Measurements from ENCODE around the gene TM4SF4.

The TM4SF4 gene

DNA sequence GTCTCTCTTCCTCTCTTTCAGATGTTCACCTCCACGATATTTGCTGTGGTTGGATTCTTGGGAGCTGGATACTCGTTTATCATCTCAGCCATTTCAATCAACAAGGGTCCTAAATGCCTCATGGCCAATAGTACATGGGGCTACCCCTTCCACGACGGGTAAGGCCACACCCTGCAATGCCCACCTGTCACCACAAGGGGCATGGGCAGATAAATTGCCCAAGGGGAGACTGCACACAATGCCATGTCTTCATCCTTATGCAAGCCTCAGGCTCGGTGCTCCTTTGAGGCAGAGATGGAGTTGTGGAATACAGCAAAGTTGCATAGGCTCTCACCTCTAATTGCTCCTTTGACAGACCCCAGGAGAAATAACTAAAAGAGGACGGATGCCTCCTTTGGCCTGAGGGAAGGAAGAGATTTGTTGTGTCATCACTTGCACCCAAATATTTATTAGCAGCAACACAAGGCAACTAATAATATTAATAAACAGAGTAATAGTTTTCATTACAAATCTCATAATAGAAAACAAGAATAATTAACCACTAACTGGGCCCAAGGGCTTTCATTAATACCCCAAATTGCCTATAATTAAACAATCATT, 13.2 kb downstream of the TM4SF4 start:
- no peak for DNase-seq

DNA sequence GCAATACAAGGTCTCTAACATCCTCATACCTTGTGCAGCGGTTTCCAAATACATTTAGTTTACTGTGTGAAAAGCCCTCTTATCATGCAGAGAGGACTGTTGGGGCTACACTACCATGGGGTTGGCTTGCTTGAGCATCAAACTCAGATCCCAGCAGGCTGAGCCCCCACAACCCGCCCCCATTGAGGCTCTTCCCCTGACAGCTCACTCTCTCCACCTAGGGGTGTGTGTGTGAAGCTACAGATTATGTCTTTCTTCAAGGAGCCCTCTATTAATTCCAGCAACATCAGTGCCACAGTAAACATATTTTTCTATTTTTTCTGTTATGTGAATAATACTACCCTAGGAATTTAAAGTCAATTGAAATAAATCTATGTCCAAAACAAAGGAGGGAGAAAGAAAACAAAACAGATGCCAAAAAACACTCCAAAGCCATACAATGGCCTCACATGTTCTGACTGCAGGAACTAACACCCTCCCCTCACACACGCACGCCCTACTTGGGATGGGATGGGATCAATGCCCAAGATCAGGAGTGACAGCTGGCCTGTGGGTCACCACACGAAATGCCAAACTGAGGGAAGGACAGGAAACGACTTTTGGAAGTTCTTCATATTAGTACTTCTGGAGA, 14.7 kb downstream of the TM4SF4 start:
- DNase-seq: no peak

DNA sequence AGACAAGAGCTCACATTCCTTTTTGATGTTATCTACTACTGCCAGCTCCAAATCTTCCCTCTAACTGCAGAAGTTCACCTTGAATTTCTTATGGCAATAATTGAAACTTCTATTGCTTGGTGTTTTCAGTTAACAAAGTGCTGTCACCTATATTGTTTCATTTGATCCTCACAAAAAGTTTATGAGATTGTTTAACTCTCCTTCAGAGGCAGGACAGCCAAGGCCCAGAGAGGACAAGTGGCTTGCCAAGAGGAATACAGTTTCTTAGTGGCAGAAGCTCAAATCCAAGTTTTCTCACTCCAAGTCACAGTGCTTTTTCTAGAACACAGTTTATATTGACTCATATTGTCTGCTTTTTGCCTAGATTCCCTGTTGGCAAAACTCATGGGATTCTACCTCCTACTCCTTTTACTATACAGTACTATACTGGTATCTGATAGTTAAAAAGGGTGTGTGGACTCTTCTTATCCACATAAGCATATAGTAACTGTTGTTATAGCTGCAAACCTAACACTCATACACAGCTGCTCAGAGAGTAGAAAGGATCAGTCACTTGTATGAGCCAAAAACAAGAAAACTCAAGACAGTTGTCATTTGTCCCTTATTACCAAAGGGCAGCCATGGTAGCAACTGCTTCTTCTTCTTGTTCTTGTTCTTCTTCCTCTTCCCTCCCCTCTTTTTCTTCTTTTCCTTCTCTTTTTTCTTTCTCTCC, 15.9 kb downstream of the TM4SF4 start:
- DNase-seq: no peak

DNA sequence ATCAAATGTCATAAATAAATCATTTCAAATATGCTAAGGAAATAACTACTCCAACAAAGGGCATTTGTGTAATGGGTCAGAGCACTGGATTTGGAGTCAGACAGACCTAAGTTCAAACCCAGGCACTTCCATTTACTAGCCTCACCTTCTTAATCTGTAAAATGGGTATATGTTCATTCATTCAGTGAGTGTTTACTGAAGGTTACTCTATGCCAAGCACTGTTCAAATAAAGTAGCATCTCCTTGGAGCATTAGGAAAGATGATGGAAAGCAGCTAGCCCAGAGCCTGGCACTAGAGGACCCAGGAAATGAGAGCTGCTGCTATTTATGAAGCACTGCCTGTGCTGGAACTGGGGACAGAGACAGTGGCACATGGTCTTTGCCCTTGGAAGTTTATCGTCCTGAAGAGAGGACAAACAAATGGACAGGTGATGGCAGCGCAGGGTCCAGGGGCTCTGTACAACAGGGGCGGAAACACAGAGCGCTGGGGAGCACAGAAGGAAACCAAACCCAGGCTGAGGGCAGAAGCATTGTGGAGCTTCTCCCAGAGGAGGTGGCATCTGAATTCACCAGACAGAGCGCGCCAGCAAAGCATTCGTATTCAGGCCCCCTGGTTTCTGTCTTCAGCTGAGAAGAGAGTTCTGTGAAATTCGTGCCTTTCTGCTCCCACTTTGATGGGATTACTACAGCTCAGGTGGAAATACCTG, 19.0 kb downstream of the TM4SF4 start:
- no peak for DNase-seq

DNA sequence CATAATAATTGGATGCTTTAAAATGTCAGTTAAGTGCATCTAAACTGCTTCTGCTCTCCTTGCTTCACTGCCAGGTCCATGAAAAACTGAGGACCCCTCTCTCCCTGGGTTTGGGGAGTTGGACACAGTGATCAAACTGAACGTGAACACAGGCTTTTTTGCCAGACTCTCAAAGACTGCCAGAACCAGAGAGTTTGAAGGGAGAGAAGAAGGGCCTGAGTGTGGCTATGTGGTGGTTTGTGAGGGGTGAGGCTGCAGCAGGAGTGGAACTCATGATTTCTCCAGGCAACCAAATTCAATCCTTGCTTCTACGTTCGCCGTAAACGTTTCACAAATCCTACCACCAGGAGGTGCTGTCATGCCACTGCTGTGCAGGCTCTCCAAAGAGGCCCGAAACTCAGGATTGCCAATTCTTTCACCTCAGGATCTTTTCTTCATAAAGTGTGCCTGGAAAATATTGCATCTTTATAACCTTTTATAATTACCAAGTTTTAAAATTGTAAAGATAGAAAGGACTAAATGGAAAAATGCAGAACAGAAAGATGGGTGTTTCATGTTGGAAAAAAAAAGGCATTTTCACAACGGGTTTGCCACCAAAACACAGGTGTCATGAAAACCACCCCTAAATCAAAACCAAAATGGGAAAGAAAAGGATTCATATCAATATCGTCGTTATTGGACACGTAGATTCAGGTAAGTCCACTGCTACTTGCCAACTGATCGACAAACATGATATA, 19.7 kb downstream of the TM4SF4 start:
- DNase-seq: no peak

DNA sequence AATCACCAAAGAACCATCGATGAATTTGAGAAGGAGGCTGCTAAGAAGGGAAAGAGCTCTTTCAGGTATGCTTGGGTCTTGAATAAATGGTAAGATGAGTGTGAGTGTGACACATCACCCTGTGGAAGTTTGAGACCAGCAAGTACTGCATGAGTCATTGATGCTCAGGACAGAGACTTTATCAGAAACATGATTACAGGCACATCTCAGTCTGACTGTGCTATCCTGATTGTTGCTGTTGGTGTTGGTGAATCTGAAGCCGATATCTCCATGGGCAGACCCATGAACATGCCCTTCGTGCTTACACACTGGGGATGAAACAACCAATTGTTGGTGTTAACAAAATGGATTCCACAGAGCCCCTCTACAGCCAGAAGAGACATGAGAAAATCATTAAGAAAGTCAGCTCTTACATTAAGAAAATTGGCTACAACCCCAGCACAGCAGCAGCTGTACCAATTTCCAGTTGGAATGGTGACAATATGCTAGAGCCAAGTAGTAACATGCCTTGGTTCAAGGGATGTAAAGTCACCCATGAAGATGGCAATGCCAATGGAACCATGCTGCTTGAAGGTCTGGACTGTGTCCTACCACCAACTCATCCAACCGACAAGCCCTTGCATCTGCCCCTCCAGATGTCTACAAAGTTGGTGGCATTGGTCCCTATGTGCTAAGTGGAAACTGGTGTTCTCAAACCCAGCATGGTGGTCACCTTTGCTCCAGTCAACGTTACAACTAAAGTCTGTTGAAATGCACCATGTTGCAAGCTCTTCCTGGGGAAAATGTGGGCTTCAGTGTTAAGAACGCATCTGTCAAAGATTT, 20.5 kb downstream of the TM4SF4 start:
- DNase-seq: no peak

DNA sequence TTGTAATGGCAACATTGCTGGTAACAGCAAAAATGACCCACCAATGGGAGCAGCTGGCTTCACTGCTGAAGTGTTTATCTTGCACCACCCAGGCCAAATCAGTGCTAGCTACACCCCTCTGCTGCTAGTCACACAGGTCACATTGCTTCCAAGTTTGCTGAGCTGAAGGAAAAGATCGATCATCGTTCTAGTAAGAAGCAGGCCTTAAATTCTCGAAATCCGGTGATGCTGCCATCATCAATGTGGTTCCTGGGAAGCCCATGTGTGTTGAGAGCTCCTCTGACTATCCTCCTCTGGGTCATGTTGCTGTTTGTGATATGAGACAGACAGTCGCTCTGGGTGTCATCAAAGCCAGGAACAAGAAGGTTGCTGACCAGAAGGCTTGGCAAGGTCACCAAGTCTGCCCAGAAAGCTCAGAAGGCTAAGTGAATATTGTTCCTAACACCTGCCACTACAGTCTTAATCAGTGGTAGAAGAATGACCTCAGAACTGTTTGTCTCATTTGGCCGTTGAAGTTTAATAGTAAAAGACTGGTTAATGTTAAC, 21.2 kb downstream of the TM4SF4 start:
- DNase-seq: no peak

DNA sequence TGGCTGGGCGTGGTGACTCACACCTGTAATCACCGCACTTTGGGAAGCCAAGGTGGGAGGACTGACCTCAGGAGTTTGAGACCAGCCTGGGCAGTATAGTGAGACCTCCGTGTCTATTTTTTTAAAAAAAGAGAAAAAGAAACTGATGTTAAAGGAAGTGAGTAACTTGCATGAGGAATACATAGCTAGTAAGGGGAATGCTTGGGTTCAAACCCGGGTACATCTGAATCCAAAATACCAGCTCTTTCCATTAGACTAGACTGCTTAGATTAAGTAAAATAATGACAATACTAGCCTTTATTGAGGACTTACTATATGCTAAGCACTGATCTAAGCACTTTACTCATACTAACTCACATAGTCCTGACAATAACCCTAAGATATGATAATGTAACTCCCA, 22.4 kb downstream of the TM4SF4 start:
- DNase-seq: no peak

DNA sequence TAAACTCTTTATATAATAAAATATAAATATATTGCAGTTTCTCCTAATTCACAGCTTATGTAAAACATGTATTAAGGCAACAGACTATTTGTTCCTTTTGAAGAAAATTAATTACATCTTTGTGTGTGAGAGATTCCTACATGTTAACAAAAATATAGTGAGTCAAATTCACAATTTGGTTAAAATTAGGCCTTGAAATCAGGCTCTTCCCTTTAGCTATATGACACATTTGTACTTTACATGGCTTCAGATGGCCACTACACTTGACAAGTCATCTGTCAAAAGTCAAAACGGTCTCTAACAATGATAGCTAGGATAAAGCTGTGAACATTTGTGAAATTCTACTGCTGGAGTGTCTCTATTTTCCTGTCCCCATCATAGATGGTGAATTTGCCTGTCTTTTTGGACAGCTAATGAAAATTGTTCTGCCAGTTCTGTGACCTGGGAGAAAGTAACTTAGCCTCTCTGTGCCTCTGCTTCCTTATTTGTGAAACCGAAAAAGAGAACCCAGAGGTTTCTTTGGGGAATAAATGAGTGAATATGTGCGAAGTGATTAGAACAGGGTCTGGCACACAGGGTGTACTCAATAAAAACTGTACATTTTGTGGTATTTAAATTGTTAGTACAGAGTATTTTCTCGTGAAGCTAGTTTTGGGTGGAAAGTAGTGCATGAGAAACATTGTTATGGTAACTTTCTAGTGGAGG, 23.6 kb downstream of the TM4SF4 start:
- no peak for DNase-seq

DNA sequence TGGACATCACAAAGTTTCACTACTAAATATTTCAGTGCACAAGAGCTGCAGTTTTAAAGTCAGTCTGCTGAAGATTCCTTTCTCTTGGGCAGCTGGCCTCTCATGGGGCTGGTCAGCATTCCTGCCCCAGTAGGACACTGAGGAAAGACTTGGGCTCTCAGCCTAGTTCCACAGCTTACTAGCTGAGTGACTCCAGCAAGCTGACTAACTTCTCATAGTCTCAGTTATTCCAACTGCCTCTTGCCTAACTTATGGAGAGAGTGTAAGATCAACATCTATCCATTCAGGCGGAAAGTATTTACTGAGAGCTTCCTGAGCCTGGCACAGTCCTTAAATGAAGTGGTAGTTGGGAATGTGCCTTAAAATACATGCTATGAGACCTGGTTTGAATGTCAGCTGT, 27.0 kb downstream of the TM4SF4 start:
- DNase-seq: no peak

DNA sequence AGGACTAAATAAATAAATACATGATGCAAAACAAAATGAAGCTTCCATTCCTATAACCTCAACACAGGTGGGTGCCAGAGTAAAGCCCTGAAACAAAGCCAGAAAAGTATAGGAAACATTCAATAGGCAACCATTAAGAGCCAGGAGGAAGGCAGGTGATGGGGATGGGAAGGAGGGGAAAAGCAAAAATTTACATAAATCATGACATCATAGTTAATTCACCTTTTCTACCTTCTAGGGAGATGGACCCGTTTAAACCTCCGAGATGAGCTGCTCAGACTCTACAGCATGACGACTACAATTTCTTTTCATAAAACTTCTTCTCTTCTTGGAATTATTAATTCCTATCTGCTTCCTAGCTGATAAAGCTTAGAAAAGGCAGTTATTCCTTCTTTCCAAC, 27.9 kb downstream of the TM4SF4 start:
- DNase-seq: no peak

DNA sequence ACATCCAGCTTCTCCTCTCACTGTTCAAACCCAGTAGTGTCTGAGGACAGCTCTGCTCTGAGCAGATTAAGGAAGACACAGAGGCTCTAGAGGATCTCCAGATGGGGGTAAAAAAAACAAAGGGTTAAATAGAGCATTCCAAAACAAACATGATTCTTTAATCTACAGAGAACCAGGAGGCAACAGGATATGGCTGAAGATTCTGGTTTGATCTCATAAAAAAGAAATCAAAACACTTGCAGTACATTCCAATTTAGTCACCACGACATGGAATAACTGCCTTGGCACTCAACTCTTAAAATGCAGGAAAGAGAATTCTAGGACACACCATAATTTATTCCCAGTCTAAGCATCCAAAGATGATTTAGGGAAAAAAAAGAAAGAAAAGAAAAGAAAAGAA, 32.0 kb downstream of the TM4SF4 start:
- no peak for DNase-seq

DNA sequence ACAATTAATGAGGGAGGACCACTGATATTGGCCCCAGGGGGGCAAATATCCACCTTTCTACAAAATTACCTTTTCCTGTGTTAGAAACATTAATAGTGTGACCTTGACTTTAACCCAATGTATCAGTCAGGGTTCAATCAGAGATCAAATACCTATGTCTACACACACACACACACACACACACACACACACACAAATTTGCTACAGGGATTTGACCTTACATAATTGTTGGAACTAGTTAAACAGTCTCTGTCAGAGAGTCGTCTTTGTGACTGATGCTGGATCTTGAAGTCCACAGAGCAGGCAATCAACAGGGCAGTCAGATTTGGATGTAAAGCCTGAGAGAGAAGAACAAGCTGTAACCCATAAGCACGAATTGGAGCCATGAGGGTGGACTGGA, 32.5 kb downstream of the TM4SF4 start:
- no peak for DNase-seq

DNA sequence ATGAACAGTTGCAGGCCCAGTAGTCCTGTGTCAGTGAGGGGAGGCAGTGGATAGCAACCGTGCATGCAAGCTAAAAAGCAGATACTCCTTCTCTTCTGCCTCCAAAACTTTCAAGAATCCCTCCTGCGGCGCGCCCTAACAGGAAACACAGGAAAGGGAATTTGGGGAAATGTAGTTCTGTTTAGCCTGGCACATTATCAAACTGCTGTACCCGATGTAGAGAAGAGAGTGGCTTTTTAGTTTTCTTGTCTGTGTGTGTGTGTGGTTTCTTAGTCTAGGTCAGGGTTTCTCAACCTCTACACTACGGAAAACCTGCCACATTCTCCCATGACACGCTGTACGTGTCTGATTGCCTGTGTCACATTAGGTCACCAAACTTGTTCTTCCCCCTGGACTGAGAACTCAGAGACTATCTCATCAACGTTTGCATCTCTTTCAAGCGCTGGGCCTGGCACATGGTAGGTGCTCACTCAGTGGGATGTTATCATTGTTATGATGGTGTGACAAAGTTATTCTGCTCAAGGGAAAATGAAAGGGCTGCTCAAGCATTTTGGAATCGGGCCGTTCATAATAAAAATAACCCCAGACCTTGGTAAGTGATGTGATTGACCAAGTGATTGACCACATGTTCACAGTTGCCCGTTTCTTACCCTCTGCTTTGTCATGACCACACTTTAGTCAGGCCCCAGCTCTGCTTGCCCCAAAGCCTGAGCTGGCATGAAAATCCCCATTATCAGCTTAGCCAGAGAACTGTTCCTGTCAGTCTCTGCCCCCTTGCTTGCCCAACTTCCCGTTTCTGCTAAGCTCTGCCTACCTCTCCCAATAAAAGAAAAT, 33.2 kb downstream of the TM4SF4 start:
- peak; percentile 81 for DNase-seq

DNA sequence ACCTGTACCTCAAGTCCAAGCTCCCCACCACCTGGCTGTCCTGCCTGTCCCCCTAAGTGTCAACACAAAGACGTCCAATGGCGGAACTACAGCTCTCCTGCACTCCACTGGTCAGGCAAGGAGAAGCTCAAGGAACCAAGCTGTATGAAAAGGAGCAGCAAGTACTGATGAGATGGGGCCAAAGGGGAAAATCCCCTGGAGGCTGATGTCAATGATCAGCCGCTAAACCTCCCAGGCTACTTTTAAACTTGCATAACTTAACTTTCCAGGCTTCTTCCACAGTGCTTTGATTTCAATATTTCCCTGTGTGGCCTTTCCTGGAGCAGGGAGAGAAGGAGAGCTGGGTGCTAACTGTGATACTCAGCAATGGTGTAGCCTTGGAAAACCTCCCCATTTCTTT, 35.0 kb downstream of the TM4SF4 start:
- no peak for DNase-seq

DNA sequence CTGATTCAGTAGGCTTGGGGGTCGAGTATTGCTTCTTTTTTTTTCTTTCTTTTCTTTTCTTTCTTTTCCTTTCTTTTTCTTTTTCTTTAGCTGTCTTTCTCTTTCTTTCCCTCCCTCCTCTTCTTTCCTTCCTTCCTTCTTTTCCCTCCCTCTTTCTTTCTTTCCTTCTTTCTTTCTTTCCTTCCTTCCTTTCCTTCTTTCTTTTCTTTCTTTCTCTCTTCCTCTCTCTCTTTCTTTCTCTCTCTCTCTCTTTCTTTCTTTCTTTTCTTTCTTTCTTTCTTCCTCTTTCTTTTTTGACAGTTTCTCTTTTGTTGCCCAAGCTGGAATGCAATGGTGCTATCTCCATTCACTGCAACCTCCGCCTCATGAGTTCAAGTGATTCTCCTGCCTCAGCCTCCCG, 36.0 kb downstream of the TM4SF4 start:
- DNase-seq: no peak

DNA sequence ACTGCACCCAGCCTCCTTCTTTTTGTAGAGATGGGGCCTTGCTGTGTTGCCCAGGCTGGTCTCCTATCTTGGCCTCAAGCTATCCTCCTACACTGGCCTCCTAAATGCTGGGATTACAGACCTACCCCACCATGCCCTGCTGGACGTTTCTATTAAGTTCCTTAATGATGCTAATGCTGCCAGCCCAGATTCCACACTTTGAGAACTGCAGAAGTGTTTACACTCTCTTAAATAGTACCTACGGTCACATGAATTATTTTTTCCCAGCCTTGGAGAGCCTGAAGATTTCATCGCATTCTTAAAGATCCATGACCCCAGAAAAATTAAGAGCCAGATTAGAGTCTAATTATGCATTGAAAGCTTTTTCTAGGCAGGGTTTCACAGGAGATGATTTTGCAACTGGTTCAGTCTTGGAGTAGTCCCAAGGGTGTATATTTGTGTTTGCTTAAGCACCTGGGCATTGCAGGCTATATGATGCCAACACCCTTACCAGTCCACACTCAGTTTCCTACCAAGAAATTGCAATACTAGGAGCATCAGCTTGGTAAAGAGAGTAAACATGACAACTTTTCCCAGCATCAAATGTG, 36.6 kb downstream of the TM4SF4 start:
- no peak for DNase-seq

DNA sequence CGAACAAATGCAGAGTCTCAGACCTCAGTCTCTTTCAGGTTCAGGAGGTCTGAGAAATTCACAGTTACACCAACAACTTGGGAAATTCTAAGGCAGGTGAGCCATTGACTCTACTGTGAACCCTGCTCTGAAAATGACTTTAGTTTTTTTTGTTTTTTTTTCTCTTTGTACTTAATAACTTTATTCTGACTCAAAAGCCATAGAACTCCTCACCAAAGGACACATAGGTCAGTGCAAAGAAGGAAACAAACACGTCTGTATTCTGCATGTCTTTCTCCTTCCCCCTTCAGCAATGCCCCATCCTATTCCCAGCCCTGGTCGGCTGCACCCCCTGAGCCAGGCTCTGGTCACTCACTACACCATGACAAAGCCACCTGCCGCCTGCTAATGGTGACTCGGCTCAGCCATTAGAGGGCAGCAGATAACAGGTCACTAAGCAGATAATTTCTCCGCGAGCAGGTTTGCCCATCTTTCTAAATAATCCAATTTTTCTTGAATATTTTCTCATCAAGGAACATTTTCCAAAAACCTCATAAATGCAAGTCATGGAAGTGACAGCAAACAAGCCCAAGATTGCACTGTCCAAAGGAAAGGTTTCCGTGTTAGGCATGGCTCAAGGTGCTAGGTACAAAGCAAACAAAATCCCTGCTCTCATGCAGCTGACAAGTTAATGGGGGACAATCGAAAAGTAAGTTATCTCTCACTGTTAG, 37.7 kb downstream of the TM4SF4 start:
- DNase-seq: peak; percentile 51

DNA sequence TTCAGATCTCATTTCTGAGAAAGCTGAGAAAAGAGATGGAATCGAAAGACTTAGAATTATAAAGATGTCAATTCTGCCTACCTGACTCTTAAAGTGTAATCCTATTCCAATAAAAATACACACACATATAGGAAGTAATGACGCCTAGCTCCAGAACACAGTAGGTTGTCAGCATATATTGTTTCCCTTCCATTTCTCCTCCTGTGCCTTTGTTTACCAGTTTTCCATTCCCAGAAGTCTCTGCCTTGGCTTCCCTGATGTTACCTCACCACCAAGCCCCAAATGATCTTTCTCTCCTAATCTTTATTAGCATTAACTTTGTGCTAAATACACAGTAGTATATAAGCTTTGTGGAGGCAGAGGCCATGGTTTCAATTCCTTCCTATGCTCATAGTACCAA, 40.0 kb downstream of the TM4SF4 start:
- DNase-seq: no peak

All from NK-92 treated with Interleukin-12 subunit alpha and Interleukin-12 subunit beta, amount 100 ng/mL, for 24 hours (cell line).